CD14-positive monocyte (primary cell): ENCODE measurements around the gene SLFN11. TPM values are rescaled to one million over a fixed set of nuclear protein-coding genes. Genes with fewer than 3 reads are reported as not detected.
"Not testable (repeated sequence)": the region's sequence is repeated elsewhere in the genome, so short reads cannot be mapped to it uniquely, and the experiment has no call there.

Experiments
- DNase-seq, 3 donors: peaks; one replicate each; pipeline ENCODE4 v3.0.0-alpha.2; 2011 to 2022
- H2AFZ ChIP-seq: 2 replicates; pipeline ENCODE4 v1.6.0; 2012; ENCODE audit warnings: mild to moderate bottlenecking, low read depth, low read length, inconsistent platforms; ENCODE audit not compliant: insufficient read depth, poor library complexity, severe bottlenecking
- H3K27ac ChIP-seq, 2 donors: 1 replicate in 1 of 2; 2 replicates in 1 of 2; pipeline ENCODE4 v1.5.1; 2012 to 2013; ENCODE audit warnings: low read length in 2 of 2, control low read depth in 1 of 2, inconsistent platforms in 1 of 2, low read depth in 1 of 2, mild to moderate bottlenecking in 1 of 2
- H3K27me3 ChIP-seq, 2 donors: one replicate each; pipeline versions ENCODE4 v1.6.0 to v1.6.1; 2011 to 2013; ENCODE audit warnings: low read length in 2 of 2; ENCODE audit not compliant: control insufficient read depth in 2 of 2, insufficient read depth in 2 of 2
- H3K36me3 ChIP-seq, 2 donors: replicated peaks in 1 of 2; 1 replicate in 1 of 2; 2 replicates in 1 of 2; pipeline versions ENCODE4 v1.5.1 to v1.6.1; 2012 to 2013; ENCODE audit warnings: low read length in 2 of 2, control low read depth in 1 of 2, inconsistent platforms in 1 of 2, mild to moderate bottlenecking in 1 of 2; ENCODE audit not compliant: insufficient read depth in 2 of 2, control insufficient read depth in 1 of 2
- H3K4me1 ChIP-seq, 2 donors: 1 replicate in 1 of 2; 2 replicates in 1 of 2; pipeline versions ENCODE4 v1.5.1 to v1.6.1; 2012 to 2013; ENCODE audit warnings: low read length in 2 of 2, control low read depth in 1 of 2, inconsistent platforms in 1 of 2, mild to moderate bottlenecking in 1 of 2, moderate library complexity in 1 of 2; ENCODE audit not compliant: insufficient read depth in 2 of 2, control insufficient read depth in 1 of 2
- H3K4me2 ChIP-seq: replicated peaks from 2 replicates; pipeline ENCODE3; 2012; ENCODE audit warnings: low read length, moderate library complexity, mild to moderate bottlenecking; ENCODE audit not compliant: poor library complexity, severe bottlenecking; ENCODE audit errors: extremely low read depth
- H3K4me3 ChIP-seq, 3 experiments: fragments of 200-600 bp in 1 of 3; sonication (generic) in 1 of 3; replicated peaks in 1 of 3; 1 replicate in 2 of 3; 2 replicates in 1 of 3; pipeline ENCODE4 v1.5.1; 2011 to 2013; ENCODE audit warnings: low read length in 3 of 3, mild to moderate bottlenecking in 3 of 3, control low read depth in 2 of 3, low read depth in 2 of 3, inconsistent platforms in 1 of 3, moderate library complexity in 1 of 3
- H3K79me2 ChIP-seq: 2 replicates; pipeline ENCODE4 v1.6.0; 2012; ENCODE audit warnings: mild to moderate bottlenecking, control low read depth, inconsistent platforms, low read length, moderate library complexity; ENCODE audit not compliant: insufficient read depth
- H3K9ac ChIP-seq: 2 replicates; pipeline ENCODE4 v1.6.0; 2017; ENCODE audit warnings: low read length, mild to moderate bottlenecking; ENCODE audit not compliant: insufficient read depth, poor library complexity, severe bottlenecking
- H3K9me3 ChIP-seq, 2 donors: replicated peaks in 1 of 2; 1 replicate in 1 of 2; 2 replicates in 1 of 2; pipeline versions ENCODE4 v1.5.1 to v1.6.1; 2012 to 2013; ENCODE audit warnings: low read length in 2 of 2, control low read depth in 1 of 2; ENCODE audit not compliant: control insufficient read depth in 1 of 2, insufficient read depth in 1 of 2
- H4K20me1 ChIP-seq: 2 replicates; pipeline ENCODE4 v1.6.0; 2012; ENCODE audit warnings: mild to moderate bottlenecking, low read length, control low read depth, moderate library complexity; ENCODE audit not compliant: insufficient read depth
- H3K27ac Mint-ChIP-seq, 7 donors: one replicate each; pipeline ENCODE4 v1.8.0; 2020; ENCODE audit warnings: mild to moderate bottlenecking in 7 of 7, mixed read lengths in 7 of 7, moderate library complexity in 6 of 7, inconsistent platforms in 2 of 7
- H3K27me3 Mint-ChIP-seq, 3 donors: one replicate each; pipeline ENCODE4 v1.8.0; 2021 to 2022; ENCODE audit warnings: low read depth in 3 of 3, mild to moderate bottlenecking in 3 of 3, mixed read lengths in 3 of 3, moderate library complexity in 3 of 3, inconsistent platforms in 1 of 3
- H3K36me3 Mint-ChIP-seq, 2 donors: one replicate each; pipeline ENCODE4 v1.8.0; 2020; ENCODE audit warnings: mixed read lengths in 2 of 2, inconsistent platforms in 1 of 2, mild to moderate bottlenecking in 1 of 2
- H3K4me1 Mint-ChIP-seq: one replicate; pipeline ENCODE4 v1.8.0; 2020; ENCODE audit warnings: mild to moderate bottlenecking, mixed read lengths
- H3K4me3 Mint-ChIP-seq, 2 donors: one replicate each; pipeline ENCODE4 v1.8.0; 2020; ENCODE audit warnings: mild to moderate bottlenecking in 2 of 2, mixed read lengths in 2 of 2, moderate library complexity in 1 of 2
- H3K9me3 Mint-ChIP-seq, 7 donors: one replicate each; pipeline ENCODE4 v1.8.0; 2020 to 2022; ENCODE audit warnings: mixed read lengths in 7 of 7, mild to moderate bottlenecking in 6 of 7, moderate library complexity in 6 of 7, inconsistent platforms in 2 of 7
- CTCF ChIP-seq: fragments of 200-600 bp; IDR thresholded peaks from one replicate; pipeline ENCODE4 v1.8.0; 2022; ENCODE audit warnings: antibody characterized with exemption, mild to moderate bottlenecking
- WGBS: methylation state at CpG from one replicate; pipeline ENCODE4 v1.1.5; 2013; ENCODE audit warnings: missing lambda C conversion rate; ENCODE audit not compliant: insufficient coverage; 5-methylcytosine and 5-hydroxymethylcytosine counted together
- intact Hi-C, 2 donors: fragments of 100-400 bp; cut with micrococcal nuclease; formaldehyde crosslinking; loops; one replicate each; pipeline versions ENCODE4 v1.15.0 to v1.15.1; 2023
- polyA plus RNA-seq, 3 donors: library from polyadenylated mRNA; depleted of rRNA in 1 of 3; unstranded in 2 of 3; stranded (reverse) in 1 of 3; fragments of 300-500 nt in 2 of 3; fragments of >200 nt in 1 of 3; fragmentation: Illumina TruSeq in 2 of 3; gene quantifications; 1 replicate in 2 of 3; 2 replicates in 1 of 3; pipeline ENCODE4 v1.2.3, GENCODE V29; 2012 to 2021

The SLFN11 gene
- polyA plus RNA-seq, 3 donors: 34.3 to 46.8 (median 45.6) TPM

GRCh38 chr17:35416659-35417058, 43.2 kb upstream of the SLFN11 start:
- no CpG with 5 or more reads among the region's 2 CpGs for WGBS
- H3K36me3 ChIP-seq: peaks cover 60 to 95% of the 10 kb centered on the region in 2 donors
- no peak overlapping the region for H2AFZ ChIP-seq
- H3K4me1 ChIP-seq: no peaks in the 10 kb centered on the region
- peaks cover 0 to 14% (median 7%) of the 10 kb centered on the region in 7 donors for H3K9me3 Mint-ChIP-seq
- H3K27me3 Mint-ChIP-seq: peaks cover 0 to 2% (median 2%) of the 10 kb centered on the region in 3 donors
- H4K20me1 ChIP-seq: peaks cover 63% of the 10 kb centered on the region
- H3K27me3 ChIP-seq: no peaks in the 10 kb centered on the region
- H3K79me2 ChIP-seq: peaks cover 19% of the 10 kb centered on the region
- H3K4me1 Mint-ChIP-seq: no peaks in the 10 kb centered on the region
- no peak overlapping the region for H3K4me2 ChIP-seq
- intact Hi-C loops: no loop called here
- H3K9ac ChIP-seq: no peak overlapping the region
- H3K4me3 Mint-ChIP-seq: no peak overlapping the region
- no peak overlapping the region for H3K27ac Mint-ChIP-seq
- no peak overlapping the region for H3K4me3 ChIP-seq
- H3K9me3 ChIP-seq: no peaks in the 10 kb centered on the region
- TF ChIP-seq CTCF: no peak
- DNase-seq: no peak
- no peak overlapping the region for H3K27ac ChIP-seq
- H3K36me3 Mint-ChIP-seq: peaks cover 71 to 81% of the 10 kb centered on the region in 2 donors

GRCh38 chr17:35414707-35415106, 41.3 kb upstream of the SLFN11 start:
- no CpG with 5 or more reads among the region's 2 CpGs for WGBS
- Histone ChIP-seq H3K36me3 (peaks cover 67 to 98% of the 10 kb centered on the region in 2 donors), H4K20me1 (peaks cover 61% of the 10 kb centered on the region), H3K79me2 (peaks cover 19% of the 10 kb centered on the region)
- H3K36me3 Mint-ChIP-seq: peaks cover 79 to 83% of the 10 kb centered on the region in 2 donors
- H3K9ac ChIP-seq, H3K27me3 ChIP-seq, H3K27ac Mint-ChIP-seq, H2AFZ ChIP-seq, H3K4me1 Mint-ChIP-seq, H3K4me3 Mint-ChIP-seq, H3K27me3 Mint-ChIP-seq, H3K4me2 ChIP-seq, DNase-seq, H3K4me1 ChIP-seq, H3K9me3 ChIP-seq, intact Hi-C loops, H3K27ac ChIP-seq, H3K4me3 ChIP-seq: not testable (repeated sequence)
- H3K9me3 Mint-ChIP-seq: peaks cover 0 to 14% (median 7%) of the 10 kb centered on the region in 7 donors
